Activated T-helper 1 cell treated with Interleukin-2 at 50 U/mL for 16 hours (primary cell): ENCODE measurements around the gene FBN3.

Source experiments
- DNase-seq: peaks from one replicate; pipeline ENCODE4 v3.0.0-alpha.2; 2020; ENCODE audit warnings: low read depth

FBN3 gene

DNA sequence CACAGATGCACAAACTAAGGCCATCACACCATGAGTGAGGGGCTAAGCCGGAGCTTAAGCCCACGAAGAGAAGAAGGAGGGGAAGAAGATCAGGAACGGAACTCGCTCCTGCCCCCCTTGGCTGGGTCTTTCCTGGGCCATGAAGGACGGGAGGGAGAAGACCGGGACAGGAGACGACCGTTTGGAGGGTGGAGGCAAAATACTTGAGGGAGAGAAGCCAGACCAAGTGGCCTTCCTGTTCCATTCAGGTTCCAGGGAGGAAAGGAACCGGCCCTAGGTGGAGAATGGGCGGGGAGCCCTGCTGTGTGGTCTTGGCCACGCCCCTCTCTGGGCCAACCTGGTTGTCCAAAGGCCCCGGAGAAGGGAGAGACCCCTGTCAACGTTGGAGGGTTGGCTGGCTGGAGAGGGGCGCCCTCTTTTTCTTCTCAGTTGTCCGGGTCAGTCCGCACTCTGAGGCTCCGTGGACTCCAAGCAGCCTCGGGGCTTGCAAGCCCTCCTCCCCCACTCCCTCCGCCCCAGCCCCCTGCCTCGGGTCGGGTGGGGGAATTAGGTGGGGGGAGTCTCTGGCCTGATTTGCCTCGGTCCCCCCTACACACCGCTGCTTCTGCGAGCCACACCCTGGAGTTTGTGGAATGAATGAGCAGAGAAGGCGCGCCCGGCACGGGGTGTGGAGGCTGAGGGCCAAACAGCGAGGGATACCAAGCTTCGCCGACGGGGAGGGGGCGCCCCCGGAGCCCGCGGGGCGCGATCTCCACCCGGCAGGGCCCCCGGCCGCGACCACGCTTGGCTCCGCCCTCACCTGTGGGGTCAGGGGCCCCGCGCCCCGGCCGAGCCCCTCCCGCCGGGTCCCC, 757 bp downstream of the FBN3 start:
- no peak for DNase-seq

DNA sequence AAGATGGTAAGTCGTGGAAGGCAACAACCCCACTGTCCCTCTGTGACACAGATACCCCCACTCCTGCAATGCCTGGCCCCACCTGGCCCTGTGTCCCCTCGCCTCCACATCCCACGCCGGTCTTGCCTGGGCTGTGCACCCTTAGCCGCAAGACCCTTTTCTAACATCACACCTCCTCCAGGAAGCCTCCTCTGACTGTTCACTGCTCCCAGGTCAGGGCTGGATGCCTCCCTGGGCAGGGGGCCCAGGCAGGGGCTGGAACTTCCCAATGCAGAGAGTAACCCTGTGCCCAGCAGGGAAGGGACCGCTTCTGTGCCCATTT, 1.3 kb downstream of the FBN3 start:
- no peak for DNase-seq

DNA sequence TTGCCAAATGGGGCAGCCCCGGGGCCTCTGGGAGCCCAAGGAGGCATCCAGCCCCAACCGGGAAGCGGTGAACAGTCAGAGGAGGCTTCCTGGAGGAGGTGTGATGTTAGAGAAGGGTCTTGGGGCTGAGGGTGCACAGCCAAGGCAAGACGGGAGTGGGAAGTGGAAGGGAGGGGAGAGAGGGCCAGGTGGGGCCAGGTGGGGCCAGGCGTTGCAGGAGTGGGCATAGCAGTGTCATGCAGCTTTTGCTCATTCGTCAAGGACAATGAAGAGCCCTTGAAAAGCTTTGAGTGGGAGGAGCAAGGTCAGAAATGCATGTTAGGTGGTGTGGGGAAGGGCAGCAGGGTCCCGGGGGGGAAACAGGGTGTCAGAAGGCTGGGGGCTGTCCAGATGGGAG, 1.8 kb downstream of the FBN3 start:
- DNase-seq, result no peak

GRCh38 chr19:8146877-8147581, 2.4 kb downstream of the FBN3 start:
- DNase-seq, result no peak

DNA sequence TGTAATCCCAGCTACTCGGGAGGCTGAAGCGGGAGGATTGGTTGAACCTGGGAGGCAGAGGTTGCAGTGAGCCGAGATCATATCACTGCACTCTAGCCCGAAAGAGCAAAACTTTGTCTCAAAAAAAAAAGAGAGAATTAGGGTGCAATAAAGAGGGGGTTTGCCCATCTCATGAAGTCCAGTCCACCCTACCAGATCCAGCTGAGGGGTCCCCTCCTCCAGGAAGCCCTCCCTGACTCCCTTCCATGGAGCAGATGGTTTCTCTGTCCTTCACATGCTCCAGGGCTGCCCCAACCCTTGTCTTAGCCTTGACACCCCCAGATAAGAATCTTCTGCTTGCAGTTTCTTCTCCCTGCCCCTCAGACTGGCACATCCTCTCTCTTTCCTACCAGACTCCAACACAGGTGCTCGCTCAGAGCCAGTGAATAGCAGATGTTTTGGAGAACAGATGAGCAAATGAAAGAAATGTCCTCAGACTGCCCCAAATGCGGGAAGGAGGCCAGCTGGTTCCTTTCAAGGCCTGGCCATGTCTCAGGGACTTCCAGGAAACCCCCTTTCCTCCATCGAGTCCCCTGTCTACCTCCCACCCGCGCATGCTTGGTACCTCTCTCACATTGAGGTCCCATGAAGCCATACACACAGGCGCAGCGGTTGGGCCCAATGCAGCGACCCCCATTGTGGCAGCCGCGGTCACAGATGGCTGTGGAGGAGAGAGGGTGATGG, 5.0 kb downstream of the FBN3 start:
- no peak for DNase-seq

DNA sequence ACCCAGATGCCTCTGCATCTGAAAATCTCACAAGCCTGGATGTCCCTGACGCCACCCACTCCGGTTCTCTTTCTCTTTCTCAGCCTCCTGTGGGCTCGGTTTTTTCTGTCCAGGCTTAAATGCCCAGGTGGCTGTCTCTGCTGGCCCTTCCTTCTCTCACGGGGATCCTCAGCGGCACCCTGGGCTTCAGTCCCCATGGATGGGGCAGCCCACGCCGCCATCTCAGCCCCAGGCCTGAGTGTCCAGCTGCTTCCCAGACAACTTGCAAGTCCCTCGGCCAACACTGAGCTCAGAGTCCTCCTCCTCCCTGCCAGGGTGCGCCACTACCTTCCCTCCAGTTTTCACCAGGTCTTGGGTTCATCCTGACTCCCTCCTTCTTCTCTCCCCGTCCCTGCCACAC, 6.4 kb downstream of the FBN3 start:
- DNase-seq, result no peak

DNA sequence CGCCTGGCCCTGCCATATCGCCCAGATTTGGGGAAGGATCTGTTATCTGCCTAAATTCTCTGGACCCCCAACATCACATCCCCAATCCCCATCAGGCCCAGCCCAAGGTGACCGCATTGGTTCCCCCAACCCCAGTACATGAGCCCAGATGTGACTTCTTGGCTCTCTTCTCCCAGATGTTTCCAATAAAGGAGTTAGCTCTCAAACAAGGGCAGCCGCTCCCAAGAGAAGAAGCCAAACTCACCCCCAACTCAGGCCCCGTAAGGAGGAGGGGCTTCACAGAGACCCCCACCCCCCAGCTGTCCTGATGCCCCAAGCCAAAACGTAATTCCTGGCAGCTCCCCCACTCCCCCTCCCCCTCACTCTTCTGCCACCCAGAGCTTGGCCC, 6.9 kb downstream of the FBN3 start:
- DNase-seq, result no peak

DNA sequence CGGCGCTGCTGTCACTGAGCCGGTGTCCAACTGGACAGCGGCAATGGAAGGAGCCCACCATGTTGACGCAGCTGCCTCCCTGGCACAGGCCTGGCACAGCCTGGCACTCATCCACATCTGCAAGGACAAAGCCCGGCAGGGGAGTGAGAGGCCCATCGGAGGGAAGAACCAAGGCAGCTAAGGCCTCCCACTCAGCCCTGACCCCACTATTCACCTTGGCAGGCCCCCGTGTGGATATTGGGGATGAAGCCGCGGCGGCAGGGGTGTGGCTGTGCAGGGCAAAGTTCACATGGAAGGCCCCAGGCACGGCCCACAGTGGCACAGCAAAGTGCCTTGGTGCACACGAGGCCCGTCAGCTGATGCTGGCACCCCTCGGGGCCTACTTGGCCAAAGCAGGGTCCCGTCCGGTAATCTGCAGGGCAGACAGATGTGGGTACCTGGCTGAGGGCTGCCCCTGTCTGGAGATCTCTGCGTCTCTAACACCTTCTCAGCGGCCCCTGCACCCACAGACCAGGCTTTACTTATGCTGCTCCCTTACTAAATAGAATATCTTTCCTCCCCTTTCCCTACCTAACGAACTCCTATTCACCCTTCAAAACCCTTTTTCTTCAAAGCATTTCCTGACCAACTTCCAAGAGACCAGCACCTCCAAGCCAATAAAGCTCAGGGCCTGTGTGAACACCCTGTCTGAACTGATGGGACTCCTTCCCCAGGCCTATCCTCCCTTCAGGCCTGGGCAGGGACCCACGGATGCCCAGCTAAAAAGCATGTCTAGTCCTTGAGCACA, 7.5 kb downstream of the FBN3 start:
- DNase-seq, result no peak

DNA sequence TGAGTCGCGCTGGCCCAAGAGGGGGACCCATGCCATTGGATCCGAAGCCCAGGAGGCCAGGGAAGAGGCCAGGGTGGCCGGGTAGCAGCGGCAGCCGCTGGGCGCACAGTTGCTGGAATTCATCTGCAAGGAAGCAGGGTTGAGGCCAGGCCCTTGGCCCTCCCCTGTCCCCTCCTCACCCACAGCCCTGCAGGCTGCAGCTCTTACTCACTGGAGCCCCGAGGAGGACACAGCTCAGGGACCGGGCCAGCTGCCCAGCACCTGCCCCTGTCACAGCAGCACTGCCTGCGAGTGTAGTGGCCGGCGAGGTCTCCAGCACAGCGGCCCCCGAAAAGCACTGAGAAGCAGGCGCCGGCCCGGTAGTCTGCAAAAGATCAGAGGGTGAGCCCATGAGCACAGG, 11.2 kb downstream of the FBN3 start:
- no peak for DNase-seq

DNA sequence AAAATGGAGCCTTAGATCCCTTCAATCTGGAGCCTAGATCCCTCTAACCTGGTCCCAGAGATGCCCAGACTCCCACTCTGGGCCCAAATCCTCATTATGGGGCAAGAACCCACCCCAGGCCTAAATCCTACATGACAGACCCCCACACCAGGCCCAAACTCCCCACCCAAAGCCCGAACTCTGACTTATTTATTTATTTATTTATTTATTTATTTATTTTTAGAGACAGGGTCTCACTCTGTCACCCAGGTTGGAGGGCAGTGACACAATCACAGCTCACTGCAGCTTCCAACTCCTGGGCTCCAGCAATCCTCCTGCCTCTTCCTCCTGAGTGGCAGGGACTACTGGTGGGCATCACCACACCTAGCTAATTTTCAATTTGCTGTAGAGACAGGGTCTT, 12.0 kb downstream of the FBN3 start:
- no peak for DNase-seq

GRCh38 chr19:8135946-8136618, 13.3 kb downstream of the FBN3 start:
- no peak for DNase-seq

- no peak for DNase-seq
Measured at GRCh38 chr19:8132858-8133458, 16.4 kb downstream of the FBN3 start.

GRCh38 chr19:8131517-8131916, 17.9 kb downstream of the FBN3 start:
- no peak for DNase-seq

DNA sequence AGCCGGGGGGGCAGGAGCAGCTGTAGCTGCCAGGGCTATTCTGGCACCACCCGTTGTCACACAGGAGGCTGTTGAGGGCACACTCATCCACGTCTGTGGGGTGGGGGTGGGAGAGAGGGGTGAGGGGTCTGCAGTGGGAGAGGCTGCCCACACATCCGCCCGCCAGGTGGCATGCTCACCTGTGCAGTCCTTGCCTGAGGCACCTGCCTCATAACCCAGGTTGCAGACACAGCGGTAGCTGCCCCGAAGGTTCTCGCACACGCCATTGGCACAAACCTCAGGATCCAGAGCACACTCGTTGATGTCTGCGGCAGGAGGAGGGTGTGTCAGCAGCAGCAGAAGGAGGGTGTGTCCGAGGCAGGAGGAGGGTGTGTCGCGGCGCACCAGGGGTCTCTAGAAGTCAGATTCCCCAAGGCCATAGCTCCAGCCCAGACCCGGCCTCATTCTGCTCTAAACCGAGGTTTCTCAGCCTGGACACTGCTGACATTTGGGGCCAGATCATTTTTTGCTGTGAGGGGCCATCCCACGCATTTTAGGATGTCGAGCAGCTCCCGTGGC, 20.3 kb downstream of the FBN3 start:
- DNase-seq, result no peak

DNA sequence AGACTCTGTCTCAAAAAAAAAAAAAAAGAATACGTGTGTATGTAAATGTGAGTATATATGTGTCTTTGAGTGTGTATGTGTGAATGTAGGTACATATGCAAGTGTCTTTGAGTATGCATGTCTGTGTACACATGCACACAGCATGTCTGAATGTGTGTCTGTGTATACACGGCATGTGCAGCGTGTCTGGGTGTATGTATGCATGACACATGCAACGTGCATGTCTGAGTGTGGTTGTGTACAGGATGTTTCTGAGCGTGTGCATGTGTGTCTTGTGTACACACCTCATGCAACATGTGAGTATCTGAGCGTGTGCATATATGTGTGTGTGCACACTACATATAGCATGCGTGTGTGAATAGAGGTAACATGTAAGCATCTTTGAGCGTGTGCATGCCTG, 20.8 kb downstream of the FBN3 start:
- DNase-seq, result no peak

GRCh38 chr19:8127311-8127710, 22.1 kb downstream of the FBN3 start:
- DNase-seq, result no peak

- no peak for DNase-seq
Measured at GRCh38 chr19:8126511-8126910, 22.9 kb downstream of the FBN3 start.

DNA sequence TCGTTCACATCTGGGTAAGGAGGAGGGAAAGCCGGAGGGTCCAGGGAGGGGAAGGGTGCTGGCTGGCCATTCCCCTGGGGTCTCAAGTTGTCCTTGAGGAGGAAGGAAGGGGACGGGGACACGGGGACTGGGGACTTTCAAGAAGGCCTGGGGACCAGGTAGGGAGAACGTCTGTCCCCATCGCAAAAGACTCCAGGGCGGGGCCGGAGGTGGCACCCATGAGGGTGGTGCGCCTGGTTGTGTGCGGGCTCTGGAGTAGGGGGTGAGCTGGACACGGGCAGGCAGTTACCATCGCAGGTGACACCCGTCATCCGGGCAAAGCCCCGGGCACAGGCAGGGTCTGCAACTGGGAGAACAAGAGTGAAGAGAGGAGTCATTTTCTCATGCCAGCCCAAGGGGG, 23.4 kb downstream of the FBN3 start:
- DNase-seq, result no peak

DNA sequence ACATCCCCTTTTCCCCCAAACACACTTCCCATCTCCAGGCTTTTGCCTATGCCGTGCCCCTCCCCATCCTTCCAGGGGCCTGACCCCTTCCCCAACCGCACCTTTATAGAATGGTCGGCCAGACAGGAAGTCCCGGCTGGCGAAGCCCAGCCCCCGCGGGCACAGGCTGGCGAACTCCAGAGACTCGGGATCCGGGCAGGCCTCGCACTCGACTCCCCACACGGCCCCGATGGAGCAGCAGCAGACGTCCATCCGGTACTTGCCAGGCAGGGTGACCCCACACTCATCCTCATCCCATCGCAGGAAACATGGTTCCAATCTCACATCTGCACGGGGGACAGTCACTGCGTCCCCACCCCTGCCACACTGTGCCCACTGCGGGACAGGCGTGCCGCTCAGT, 25.7 kb downstream of the FBN3 start:
- DNase-seq, result no peak

- no peak for DNase-seq
Measured at GRCh38 chr19:8120636-8121480, 28.5 kb downstream of the FBN3 start.
